ENCODE results near the gene BCAT1.
A peak's percentile ranks its signal among the peaks of the same experiment; 100 is the strongest.
"Not testable (repeated sequence)": the region's sequence is repeated elsewhere in the genome, so short reads cannot be mapped to it uniquely, and the experiment has no call there.

Gene BCAT1

DNA sequence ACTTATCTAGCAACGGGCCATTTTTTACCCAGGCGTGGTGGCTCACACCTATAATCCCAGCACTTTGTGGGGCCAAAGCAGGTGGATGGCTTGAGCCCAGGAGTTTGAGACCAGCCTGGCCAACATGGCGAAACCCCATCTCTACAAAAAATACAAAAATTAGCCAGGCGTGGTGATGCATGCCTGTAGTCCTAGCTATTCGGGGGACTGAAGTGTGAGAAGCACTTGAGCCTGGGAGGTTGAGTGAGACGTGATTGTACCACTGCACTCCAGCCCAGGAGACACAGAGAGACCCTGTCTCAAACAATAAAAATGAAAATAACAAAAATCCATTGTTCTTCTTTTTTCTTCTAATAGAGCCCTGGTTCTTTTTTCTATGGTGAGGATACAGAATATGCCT is 7.5 kb upstream of the BCAT1 start:
- DNase-seq, result not testable (repeated sequence)

DNA sequence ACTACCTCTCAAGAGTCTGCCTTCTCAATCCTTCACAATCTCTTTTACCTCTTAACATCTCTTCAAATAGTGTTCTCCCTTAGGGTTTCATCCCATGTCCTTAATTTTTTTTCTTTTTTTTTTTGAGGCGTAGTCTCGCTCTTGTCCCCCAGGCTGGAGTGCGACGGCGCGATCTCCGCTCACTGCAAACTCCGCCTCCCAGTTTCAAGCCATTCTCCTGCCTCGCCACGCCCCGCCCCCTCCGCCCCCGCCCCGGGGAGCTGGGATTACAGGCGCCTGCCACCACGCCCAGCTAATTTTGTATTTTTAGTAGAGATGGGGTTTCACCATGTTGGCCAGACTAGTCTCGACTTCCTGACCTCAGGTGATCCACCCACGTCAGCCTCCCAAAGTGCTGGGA is 7.0 kb upstream of the BCAT1 start:
- DNase-seq, result no peak

DNA sequence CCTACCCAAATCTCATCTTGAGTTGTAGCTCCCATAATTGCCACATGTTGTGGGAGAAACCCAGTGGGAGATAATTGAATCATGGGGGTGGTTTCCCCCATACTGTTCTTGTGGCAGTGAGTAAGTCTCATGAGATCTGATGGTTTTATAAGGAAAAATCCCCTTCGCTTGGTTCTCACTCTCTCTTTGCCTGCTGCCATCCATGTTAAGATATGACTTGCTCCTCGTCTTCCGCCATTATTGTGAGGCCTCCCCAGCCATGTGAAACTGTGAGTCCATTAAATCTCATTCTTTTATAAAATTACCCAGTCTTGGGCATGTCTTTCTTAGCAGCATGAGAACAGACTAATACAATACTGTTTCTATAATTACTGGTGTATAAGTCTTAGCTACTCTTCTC is 6.5 kb upstream of the BCAT1 start:
- DNase-seq, result peak; percentile 52 to 85

DNA sequence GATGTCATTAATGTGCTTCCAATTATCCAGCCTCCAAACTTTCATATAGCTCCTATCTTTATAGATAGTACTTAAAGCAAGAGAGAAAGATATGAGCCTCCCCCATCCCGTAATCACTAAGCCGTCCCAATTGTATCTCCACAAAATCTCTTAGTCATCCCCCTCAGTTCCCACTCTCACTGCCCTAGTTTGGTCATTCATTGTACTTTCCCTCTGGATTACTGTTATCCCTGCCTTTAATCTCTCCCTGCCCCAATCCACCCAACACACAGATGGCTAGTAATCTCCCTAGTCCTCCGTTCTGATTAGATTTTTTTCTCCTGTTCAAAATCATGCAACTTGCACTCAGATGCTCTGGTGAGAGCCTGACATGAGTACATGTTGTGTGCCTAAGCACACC is 5.4 kb upstream of the BCAT1 start:
- DNase-seq, result peak in 1 of 2 donors; percentile 37

DNA sequence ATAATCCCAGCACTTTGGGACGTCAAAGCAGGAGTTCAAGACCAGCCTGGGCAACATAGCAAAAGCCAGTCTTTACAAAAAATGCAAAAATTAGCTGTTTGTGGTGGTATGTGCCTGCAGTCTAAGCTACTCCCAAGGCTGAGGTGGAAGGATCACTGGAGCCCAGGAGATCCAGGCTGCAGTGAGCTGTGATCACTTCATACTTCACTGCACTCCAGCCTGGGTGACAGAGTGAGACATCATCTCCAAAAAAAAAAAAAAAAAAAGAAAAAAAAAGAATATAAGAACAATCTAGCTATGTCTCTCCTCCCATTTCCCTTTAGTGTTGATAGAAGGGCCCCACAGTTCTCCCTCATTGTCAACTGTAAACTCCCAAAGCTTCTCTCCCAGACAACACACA is 3.5 kb upstream of the BCAT1 start:
- no peak for DNase-seq

DNA sequence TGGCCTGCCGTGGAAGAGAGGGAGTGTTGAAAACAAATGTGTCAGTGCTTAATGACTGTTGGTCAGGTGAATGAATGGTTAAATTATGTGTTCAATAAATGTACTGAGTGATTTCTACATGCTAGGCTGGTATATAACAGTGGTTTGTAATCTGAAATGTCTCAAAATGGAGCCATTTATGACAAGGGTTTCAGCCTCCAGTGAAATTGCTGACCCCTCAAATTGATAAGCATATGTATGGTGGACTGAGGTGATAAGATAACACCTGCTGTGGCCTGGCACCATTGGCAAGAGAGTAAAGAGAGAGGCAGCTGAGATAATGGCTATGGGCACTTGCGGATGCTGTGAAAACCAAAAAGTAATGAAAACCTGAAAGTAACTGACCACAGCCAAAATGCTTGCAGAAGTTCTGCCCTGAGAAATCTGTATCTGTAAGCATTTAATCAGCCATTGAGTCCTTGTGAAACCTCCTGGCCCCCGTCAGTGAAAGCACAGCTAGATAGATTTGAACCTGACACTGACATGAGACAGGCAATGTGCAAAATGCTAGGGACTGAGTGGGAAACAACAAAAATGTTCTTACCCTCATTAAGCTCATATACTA is 1.4 kb upstream of the BCAT1 start:
- DNase-seq, result no peak

DNA sequence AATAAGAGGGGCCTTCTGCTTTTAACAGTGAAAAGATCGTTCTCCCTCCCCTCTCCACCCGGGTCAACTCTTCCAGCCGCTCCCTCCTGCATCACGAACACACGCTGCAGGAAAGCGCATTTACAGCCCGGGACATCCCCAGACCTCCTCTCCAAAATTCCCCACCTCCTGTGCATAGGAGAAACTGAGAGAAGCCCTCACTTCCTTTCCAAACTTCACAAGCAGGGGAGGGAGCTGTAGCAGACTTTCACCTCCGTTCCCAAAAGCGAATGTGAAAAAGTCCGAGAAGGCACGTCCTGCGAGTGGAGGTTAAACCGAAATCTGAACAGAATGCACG is 513 bp downstream of the BCAT1 start:
- DNase-seq, result peak; percentile 68 to 91

DNA sequence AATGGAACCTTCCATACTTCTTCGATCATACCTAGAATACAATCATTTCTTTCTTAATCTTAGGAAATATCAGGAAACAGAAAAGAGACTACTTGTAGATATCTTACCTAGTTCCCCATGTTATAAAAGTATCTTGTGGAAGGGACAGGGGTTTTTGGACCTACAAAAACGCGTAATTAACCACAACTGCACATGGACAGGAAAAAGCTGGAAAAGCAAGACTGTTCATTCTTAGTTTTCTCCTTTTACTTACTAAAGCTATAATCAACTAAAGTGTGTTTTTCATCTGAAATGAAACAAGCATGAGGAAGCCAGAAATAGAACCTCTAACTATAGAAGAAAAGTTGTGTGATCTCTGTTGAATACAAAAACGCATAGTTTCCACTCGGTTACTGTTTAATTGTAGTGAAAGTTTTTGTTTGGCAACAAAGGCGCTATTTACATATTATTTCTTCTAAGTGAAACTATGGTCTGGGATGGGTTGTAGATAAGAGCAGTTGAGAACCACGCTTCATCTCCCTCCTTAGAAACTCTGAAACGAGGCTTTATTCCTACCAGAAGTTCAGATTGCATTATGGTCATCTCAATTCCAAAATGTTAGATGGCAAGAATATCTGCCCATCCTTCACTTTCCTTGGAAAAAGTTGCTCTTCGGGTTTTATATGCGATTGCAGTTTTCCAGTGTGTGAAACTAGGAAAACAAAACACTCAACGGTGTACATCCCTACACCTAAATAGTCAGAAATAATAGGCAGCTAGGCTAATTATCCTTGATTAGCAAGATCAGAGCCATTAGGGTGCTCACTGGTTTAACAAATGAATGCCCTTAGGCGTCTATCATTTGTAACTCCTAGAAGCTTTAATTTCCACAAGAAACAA is 1.1 kb downstream of the BCAT1 start:
- no peak for DNase-seq

DNA sequence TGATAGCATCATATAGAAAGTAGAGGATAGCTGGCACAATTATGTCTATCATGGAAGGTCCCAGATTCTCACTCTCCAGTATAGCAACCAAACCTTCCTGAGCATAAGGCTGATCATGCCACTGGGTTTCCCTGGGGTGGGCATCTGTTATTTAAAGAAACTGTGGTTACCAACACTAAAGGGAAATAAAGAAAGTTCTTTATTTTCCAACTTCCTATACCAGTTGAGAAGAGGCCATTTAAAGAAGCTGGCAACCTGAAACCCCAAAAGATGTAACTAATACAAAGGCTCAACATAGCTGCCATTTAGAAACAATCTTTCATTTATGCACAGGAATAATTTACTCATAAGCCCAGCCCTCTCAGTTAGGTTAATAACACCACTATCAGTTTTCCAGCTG is 3.1 kb downstream of the BCAT1 start:
- peak; percentile 47 to 66 for DNase-seq

DNA sequence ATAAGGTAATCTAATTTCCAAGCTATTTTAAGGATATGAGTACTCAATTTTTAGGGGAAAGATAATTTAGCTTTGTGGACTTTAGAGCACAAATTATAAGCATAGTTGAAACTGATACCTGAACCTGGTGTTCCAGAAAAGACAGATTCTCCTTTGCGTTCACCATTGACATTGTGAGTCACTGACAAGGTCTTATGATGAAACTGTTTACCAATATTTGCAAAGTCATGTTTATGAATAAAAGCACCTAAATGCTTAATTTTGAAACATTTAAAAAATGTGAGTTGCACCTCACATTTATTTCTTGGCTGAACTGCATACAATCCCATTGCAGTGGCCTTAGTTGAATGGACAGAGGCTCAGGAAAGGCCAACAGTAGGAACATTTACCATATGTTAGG is 3.9 kb downstream of the BCAT1 start:
- no peak for DNase-seq

DNA sequence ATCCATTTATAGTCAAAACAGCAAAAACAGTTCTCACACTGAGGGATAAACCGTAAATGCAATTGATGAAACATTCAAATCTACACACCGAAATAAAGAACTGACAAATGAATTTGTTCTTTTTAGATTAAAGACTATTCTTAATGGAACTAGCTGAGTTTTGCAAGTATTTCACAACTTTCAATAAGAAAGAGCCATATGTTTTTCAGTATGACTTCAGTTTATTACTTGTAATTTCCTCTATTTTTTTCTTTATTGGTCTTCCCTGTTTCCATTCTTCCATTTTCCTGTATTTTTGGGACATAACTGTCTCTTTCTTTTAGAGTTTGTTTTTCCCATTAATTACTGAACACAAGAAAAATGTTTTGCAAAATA is 4.3 kb downstream of the BCAT1 start:
- DNase-seq, result peak in 1 of 2 donors; percentile 33

DNA sequence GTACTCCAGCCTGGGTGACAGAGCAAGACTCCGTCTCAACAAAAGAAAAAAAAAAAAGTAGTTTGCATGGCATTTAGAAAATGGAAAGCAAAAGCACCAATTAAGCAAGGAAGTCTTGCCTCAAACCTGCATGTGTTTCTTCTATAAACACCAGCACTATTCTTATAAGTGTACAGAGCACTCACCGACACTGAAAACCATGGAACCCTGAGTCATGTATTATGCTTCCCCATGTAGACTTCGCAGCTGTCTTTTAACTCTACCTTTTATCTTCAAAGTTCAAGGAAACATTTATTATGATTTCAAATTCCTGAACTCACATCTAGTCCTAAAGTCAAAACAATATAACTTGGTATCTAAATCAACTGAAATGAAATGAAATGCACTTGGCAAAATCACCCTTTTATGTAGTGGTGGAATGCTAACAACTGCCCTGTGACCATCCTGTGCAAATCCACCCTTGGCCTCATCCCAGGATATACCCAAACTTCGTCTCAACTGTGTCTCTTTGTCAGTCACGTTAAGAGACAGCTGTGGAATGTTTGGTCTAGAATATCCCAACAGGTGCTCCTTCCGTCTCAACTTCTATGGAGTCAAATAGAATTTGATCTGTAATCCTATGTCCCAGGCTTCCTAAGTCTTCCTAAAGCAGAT is 4.8 kb downstream of the BCAT1 start:
- DNase-seq, result no peak

DNA sequence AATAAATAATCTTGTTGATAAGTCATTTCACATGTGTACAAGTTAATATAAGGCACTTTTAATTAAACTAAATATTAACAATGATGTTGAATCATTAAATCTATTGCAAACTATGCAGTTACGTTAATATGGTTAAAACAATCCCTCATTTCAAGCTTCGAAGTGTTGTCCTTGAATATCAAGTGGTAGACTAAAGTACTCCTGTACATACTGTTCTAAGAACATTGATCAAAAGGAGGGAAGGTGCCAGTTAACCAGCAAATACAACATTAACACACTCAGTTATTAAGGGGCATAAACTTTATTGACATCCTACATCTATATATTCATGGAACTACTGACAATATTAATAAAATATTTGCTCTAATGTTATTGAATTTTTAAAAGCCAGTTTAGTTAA is 8.7 kb downstream of the BCAT1 start:
- DNase-seq, result no peak

DNA sequence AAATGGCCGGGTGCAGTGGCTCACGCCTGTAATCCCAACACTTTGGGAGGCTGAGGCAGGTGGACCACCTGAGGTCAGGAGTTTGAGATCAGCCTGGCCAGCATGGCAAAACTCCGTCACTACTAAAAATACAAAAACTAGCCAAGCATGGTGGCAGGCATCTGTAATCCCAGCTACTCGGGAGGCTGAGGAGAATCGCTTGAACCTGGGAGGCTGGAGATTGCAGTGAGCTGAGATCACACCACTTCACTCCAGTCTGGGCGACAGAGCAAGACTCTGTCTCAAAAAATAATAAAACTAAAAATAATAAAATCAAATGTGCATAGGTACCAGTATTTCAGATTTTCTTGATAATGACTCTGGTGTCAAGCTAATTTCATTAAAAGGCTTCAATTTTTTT is 9.3 kb downstream of the BCAT1 start:
- DNase-seq, result not testable (repeated sequence)

DNA sequence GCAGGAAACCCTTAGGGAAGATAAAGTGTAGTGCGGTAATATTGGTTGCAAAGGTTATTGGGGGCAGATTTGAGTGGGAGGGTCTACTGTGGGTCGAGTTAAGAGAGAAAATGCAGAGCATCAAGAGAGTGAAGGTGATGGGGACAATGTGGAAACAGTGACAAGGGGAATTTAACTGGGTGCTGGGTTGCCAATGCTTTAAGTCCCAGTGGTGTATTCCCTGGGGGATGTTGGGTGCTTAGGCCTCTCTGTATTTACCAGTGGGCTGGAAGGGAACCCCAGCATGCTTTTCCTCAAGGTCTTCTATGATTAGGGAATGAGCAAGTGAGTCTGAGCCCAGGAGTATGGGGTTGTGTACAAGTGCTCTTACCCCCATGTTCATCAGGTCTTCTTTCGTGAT is 10.6 kb downstream of the BCAT1 start:
- DNase-seq, result no peak

DNA sequence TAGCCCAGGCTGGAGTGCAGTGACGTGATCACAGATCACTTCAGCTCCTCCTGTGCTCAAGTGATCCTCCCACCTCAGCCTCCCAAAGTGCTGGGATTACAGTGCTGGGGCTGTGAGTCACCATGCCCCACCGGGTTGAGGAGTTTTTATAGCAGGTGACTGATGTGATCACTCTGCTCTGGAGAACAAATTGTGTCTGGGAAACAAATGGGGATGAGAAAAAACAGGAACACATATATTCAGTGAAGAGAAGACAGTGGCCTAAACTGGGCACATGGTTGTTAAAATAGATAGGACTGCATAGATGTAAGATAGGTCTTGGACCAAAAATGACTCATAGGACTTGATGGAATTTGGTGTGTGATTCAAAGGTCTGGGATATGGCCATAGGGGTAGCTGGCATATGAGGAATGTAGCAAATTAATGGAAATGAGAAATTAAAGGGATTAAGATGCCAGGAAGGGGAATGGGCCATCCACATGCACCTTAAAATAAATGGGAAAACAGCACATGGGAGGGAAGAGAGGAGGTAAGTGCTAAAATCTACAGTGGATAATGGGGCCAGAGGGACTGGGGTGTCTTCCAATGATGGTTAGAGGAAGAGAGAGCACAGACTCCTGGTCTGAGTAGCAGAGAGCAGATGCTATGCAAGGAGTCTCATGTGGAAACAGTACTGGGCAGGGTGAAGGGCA is 11.2 kb downstream of the BCAT1 start:
- peak in 1 of 2 donors; percentile 52 for DNase-seq

DNA sequence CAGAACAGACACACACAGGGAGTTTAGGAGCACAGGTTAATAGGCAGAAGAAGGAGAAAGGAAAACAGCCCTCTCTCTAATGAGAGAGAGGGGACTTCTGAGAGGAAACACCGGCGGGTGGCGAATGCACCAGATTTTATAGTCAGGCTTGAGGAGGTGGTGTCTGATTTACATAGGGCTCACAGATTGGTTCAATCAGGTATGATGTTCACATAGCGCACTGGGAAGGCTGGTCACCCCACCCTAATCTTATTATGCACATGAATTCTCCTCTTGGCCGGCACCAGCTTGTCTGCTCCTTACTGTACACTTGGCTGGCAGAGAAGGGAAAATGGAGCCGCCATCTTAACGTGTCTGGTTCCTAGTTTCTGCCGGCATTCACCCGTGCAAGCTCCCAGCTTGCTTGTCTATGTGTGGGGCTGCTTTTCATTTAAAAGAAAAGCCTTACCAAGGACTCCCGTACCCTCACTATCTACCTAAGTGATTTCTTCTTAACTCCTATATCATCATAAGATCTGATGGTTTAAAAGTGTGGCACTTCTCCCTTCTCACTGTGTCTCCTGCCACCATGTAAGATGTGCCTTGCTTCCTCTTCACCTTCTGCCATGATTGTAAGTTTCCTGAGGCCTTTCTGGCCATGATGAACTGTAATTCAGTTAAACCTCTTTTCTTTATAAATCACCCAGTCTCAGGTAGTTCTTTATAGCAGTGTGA is 15.1 kb downstream of the BCAT1 start:
- DNase-seq, result no peak

DNA sequence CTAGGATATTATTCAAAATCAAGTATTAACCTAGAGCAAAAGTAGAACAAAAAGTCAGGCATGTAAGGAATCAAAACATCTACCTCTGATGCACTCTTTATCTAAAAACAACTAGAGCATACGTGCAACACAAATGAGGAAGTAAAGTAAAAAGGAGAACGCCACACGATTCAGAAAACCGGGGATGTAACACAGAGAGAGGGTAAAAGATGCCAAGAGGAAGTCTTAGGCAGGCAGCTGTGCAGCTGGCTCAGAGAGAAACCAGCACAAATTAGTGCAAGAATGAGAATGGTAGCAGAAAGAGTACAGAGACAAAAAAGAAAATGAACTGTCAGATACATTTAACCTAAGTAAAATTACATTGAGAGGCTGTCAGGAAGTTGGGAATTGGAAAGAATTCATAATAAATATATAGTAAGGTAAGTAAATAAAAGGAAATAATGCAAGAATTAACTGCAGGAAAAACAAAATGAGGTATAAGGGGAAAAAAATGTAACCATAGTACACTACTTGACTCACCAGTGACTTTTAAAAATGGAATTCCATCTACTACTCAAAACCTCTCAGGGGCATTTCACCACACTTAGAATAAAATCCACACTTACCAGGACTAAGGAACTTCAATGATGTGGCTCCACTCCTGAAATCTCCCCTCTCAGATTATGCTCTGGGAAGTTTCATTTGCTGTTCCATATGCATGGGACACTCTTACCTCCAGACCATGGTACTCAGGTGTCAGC is 17.1 kb downstream of the BCAT1 start:
- DNase-seq, result peak; percentile 62 to 73

DNA sequence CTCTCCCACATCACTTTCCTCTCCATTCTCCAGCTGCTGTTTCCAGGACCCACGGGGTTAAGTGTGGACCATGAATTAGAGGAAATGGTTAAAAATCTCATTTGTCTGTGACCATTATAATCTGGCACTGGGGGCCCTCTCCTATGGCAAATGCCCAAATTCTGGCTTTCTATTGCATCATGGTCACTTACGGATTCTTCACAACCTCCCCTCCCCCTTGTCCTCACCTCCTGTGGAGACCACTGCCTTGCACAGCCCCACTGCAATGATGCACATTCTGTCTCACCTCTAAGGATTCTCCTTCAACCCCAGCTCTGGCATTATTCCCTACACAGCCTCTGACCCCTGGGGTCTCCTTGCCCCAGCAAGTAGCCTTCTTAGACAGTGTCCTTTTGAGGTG is 18.9 kb downstream of the BCAT1 start:
- DNase-seq, result no peak

DNA sequence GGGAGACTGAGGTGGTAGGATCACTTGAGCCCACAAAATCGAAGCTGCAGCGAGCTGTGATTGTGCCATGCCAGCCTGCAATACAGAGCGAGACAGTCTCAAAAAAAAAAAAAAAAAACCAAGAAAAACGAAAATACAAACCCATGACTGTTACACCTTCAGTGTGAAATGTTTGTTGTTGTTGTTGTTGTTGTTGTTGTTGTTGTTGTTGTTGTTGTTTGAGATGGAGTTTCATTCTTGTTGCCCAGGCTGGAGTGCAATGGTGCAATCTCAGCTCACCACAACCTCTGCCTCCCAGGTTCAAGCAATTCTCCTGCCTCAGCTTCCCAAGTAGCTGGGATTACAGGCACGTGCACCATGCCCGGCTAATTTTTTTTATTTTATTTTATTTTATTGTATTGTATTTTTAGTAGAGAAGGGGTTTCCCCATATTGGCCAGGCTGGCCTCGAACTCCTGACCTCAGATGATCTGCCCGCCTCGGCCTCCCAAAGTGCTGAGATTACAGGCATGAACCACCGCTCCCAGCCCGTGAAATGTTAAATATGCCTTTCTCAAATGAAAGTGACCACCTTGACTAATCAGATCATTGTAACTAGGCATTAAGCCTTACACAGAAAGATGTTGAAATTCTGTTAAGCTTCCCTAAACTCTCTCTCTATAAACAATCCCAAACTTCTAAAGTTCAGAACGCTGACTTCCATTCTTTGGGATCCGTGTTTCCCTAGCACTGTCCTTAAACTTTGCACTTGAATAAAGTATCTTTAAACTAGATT is 20.2 kb downstream of the BCAT1 start:
- not testable (repeated sequence) for DNase-seq

DNA sequence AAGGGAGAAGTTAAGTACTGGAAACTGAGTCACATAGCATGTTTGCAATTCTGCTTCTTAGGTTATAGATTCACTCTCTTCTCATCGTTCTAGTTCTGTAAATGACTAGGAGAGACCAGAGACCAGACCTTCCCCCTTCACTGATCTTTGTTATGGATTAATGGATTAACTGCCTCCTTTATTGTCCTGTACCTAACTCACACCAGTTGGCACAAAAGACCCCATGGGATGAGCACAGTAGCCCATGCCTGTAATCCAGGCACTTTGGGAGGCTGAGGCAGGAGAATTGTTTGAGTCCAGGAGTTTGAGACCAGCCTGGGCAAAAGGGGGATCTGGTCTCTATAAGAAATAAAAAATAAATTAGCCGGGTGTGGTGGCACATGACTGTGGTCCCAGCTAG is 20.8 kb downstream of the BCAT1 start:
- DNase-seq, result no peak

Data from inflammatory macrophage treated with lipopolysaccharide for 1 hour (primary cell).